ENCODE data around the gene IQCM.

GRCh38 chr4:149738156-149738555, 77.5 kb downstream of the IQCM start:
- TF ChIP-seq CTCF (IDR thresholded peaks at IDR 0.05) (no peak), REST (IDR thresholded peaks at IDR 0.05; ENCODE audit: insufficient read depth in 1 of 2, low read depth in 2 of 2, low read length in 1 of 2) (no peak)
